ENCODE results near the gene LPAR1.

The LPAR1 gene

DNA sequence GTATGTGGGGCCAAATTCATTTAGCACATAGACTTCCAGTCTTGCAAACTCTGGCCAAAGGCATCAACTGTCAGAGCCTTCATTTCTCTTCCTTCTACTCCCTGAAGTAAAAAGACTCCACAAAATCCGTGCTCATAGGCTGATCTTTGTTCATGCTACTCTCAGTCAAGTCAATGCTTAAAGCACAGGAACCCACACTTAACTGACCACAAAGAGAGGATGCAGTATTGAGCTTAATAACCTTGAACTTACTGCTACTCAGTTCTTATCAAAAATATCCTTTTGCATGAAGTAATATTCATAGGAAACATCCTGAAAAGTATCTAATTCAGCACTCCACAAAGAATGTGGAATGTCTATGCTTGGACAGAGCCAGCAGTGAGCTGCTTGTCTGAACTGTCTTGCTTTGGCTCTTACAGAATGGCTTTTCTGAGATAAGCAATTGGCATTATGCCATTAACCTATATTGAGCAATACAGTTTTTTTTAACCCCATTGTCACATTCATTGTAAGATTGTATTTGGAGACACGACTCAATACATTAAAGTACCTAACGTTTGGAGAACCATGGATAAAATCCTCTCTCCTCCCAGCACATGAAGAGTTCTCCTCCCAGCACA lies 21.7 kb downstream of the LPAR1 start:
- H3K4me3 ChIP-seq (ENCODE audit: low read length), result no peak overlapping the region
- TF ChIP-seq, protein P1, sequence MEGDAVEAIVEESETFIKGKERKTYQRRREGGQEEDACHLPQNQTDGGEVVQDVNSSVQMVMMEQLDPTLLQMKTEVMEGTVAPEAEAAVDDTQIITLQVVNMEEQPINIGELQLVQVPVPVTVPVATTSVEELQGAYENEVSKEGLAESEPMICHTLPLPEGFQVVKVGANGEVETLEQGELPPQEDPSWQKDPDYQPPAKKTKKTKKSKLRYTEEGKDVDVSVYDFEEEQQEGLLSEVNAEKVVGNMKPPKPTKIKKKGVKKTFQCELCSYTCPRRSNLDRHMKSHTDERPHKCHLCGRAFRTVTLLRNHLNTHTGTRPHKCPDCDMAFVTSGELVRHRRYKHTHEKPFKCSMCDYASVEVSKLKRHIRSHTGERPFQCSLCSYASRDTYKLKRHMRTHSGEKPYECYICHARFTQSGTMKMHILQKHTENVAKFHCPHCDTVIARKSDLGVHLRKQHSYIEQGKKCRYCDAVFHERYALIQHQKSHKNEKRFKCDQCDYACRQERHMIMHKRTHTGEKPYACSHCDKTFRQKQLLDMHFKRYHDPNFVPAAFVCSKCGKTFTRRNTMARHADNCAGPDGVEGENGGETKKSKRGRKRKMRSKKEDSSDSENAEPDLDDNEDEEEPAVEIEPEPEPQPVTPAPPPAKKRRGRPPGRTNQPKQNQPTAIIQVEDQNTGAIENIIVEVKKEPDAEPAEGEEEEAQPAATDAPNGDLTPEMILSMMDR (IDR thresholded peaks at IDR 0.05; ENCODE audit: insufficient read depth, low read depth, low read length, missing control alignments), result no peak
- peak; percentile 69 for DNase-seq (ENCODE audit: low read depth)

DNA sequence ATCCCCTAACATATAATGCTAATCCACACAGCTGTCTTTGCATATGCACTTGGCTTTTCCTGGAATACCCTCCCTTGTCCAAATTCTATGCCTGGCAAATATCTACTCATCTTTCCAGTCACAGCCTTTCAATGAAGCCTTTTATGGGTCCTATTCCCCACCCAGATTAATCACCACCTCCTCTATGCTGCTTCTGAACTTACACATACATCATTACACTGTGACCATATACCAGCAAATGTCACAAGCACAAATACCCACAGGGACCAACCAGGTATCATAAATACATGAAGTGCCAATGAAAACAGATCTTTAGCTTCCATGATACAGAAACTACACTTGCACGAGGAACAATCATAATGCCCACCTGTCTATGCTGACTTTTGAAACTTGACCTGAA lies 22.3 kb downstream of the LPAR1 start:
- H3K4me3 ChIP-seq (ENCODE audit: low read length), result no peak overlapping the region
- TF ChIP-seq, protein P1 (IDR thresholded peaks at IDR 0.05; ENCODE audit: insufficient read depth, low read depth, low read length, missing control alignments), result no peak
- peak; percentile 25 for DNase-seq (ENCODE audit: low read depth)

DNA sequence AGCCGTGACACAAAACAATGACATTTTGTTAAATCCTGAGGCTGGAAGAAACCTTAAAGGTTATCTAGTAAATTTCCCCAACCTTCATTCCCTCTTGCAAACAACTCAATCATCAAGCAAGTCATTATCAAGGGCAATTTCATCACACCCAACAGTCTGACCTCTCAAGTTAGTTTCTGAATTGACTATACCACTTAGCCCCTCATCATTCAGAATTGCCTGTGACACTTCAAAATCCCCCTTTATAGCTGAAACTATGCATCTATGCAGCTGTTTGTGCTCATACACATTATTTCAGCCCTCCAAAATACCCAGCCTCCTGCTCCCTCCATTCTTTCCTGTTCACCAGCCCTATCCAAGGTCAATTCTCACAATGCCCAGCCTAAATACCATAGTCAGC lies 24.6 kb downstream of the LPAR1 start:
- no peak for DNase-seq (ENCODE audit: low read depth)
- TF ChIP-seq, protein P1 (IDR thresholded peaks at IDR 0.05; ENCODE audit: insufficient read depth, low read depth, low read length, missing control alignments), result no peak
- no peak overlapping the region for H3K4me3 ChIP-seq (ENCODE audit: low read length)

DNA sequence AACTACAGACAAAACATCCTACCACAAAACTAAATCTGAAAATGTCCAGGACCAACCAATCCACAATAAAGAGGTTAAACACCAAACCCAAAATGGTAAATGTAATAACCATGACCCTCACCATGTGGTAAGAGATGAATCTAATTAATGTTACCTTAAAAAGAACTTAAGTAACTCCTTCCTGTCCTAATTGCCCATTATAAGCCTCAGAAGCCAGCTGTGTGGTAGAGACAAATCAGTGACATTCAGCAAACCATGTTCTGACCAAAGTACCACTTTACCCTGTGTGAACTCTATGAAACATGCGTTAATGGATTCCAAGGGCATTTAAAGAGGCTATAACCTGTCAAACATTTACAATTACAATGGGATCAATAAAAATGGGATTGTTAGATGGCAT lies 25.0 kb downstream of the LPAR1 start:
- no peak overlapping the region for H3K4me3 ChIP-seq (ENCODE audit: low read length)
- DNase-seq (ENCODE audit: low read depth), result no peak
- TF ChIP-seq, protein P1 (IDR thresholded peaks at IDR 0.05; ENCODE audit: insufficient read depth, low read depth, low read length, missing control alignments), result no peak

DNA sequence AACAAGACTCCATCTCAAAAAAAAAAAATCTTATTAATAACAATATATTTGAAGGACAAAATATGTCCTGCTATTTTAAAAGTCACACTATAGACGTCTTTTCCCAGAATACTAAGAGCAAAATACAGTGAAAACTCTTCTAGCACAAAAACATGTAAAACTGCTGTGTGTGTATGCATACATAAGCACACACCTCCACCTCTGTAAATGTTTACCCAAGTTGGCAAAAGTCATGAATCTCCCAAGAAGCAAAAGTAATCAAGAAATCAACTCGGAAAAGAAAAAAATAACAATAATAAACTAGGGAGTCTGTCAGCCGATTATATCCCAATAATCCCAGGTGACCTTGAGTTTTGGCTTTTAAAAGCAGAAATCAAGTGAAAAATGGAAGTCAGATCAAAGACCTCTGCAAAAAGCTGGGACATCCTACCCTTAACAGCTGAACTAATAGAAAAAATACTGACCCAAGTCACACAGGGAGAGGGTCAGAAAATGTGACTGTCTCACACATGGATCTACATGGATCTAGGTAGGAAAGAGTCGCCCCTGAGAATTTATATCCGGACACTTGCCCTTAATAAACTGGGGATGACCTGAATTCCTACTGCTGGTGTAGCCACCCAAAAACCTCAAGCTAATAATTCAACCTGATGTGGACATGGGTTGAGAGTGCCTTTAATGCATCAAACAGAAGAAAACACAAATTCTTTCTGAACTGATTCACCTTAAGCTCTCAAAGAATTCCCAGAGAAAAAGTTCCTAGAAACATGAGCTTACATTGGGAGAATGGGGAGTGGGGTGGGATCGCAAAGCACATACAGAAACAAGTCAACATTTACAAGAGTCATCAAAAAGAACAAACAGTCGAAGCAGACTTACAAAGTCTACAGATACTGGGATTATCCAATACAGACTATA lies 29.9 kb downstream of the LPAR1 start:
- H3K4me3 ChIP-seq (ENCODE audit: low read length), result no peak overlapping the region
- TF ChIP-seq, protein P1 (IDR thresholded peaks at IDR 0.05; ENCODE audit: insufficient read depth, low read depth, low read length, missing control alignments), result no peak
- no peak for DNase-seq (ENCODE audit: low read depth)

DNA sequence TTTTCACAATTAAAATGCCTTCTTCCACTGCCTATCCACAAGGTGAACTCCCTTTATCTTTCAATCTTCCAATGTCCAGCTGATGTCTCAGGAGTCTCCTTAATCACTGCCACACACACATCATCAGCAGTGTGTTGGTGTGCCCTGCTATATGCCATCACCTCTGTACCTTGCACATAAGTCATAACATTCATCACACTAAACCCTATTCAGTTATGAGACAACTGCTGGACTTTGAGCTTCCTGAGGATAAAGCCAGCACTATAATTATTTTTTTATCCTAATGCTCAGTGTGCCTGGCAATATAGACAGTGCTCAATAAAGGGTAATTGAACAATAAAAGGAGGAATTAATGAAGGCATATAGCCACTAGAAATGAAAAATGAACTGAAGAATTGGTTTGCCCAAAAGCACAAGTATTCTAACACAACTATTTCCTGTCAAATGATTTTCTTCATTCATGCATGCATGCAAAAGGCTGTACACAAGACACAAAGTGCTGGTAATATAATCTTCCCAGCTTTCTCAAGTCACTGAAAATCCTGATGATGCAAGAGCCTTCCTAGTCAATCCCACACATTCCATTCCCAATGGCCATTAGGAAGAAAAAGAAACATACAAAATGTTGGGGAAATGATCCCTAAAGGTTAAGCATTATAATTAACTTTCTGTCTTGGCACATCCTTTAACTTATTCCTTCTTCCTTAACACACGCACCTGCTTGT lies 32.4 kb downstream of the LPAR1 start:
- no peak for DNase-seq (ENCODE audit: low read depth)
- TF ChIP-seq, protein P1 (IDR thresholded peaks at IDR 0.05; ENCODE audit: insufficient read depth, low read depth, low read length, missing control alignments), result no peak
- no peak overlapping the region for H3K4me3 ChIP-seq (ENCODE audit: low read length)
